Measurements from ENCODE around the gene KDM5D.

The KDM5D gene

GRCh38 chrY:19744381-19745378 lies at the start of gene KDM5D:
KDM5D (minus strand) TSS chrY:19744726; CDS start chrY:19744534, 192 bp downstream.
- DNase-seq (ENCODE audit: low read depth), result no peak

GRCh38 chrY:19768375-19768774 lies 23.8 kb upstream of the KDM5D start:
- no peak for DNase-seq (ENCODE audit: low read depth)

DNA sequence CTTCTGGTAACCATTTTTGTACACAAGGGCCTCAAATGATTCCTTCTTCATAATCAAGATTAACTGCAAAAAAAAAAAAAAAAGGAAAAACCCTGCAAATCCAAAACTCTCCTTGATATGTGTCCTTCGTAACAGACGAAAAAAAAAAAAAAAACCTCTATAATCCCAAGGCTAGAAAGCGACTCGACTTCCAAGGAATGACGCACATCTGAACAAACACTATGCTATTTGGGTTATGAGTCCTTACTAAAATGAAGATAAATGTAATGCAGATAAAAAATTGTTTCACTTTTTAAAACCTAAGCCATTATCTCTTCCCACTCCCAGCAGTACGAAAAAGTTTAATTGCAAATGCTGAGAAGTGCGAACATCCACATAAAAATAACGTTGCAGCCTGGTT lies 1.2 kb downstream of the KDM5D start:
- DNase-seq (ENCODE audit: low read depth), result no peak

GRCh38 chrY:19742153-19742552 lies 2.4 kb downstream of the KDM5D start:
- no peak for DNase-seq (ENCODE audit: low read depth)

- DNase-seq (ENCODE audit: low read depth), result no peak
Measured at GRCh38 chrY:19734425-19734824, 10.1 kb downstream of the KDM5D start.

GRCh38 chrY:19717950-19718349 lies 26.6 kb downstream of the KDM5D start:
- no peak for DNase-seq (ENCODE audit: low read depth)

- DNase-seq (ENCODE audit: low read depth), result no peak
Measured at GRCh38 chrY:19717146-19717545, 27.4 kb downstream of the KDM5D start.

DNA sequence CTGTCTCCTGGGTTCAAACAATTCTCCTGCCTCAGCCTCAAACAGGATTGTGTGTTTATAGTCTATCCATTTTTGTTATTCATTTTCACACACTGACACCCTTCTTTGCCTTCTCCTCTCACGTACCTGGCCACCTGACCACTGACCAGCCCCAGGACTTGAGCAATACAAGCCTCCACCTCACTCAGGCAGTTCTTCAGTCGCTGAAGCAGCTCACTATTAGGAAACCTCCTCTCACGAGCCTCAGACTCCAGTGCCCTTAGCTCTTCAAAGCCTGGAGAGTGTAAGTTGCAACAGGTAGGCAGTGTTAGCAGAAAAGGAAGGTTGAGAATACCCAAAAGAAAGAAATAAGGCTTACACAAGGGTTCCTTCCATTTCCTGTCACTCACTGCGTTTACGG lies 29.3 kb downstream of the KDM5D start:
- DNase-seq (ENCODE audit: low read depth), result no peak

DNA sequence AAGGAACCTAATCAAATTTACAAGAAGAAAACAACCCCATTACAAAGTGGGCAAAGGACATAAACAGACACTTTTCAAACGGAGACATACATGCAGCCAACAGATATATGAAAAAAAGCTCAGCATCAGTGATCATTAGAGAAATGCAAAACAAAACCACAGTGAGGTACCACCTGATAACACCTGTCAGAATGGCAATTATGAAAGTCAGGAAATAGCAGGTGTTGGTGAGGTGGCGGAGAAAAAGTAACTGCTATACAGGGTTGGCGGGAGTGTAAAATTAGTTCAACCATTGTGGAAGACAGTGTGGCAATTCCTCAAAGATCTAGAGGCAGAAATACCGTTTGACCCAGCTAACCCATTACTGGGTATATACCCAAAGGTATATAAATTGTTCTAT lies 31.1 kb downstream of the KDM5D start:
- no peak for DNase-seq (ENCODE audit: low read depth)

GRCh38 chrY:19706273-19706672 lies 38.3 kb downstream of the KDM5D start:
- DNase-seq (ENCODE audit: low read depth), result no peak

DNA sequence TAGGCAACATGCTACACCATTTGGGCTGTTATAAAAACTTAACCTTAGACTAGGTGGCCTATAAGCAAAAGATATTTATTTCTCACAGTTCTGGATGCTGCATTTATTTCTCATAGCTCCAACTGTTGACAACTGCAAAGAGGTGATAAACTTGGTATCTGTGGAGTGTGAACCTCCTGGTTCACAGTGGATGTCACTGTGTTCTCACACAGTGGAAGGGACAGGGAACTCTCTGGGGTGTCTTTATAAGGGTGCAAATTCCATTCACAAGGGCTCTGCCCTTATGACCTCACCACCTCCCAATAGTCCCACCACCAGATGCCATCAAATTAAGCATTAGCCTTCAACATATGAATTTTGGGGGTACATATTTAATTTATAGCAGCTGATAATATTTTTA lies 46.0 kb downstream of the KDM5D start:
- DNase-seq (ENCODE audit: low read depth), result no peak

DNA sequence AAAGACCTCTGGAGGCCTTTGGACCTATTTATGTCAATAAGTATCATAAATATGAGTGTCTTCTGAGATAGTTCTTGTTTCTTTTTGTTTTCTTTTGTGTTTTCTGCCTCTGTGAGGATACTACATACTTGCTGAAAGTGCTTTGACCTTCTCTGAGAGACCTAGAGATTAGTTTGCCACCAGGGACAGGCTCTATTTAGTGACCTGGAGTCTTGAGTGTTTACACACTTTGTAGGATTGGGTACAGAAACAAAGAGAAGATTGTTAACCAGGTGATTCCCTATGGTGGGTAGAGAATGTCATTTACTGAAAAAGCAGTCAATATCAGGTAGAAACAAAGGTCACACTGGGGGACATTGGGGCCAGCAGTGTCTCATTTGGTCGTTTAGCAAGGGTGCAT lies 63.7 kb downstream of the KDM5D start:
- no peak for DNase-seq (ENCODE audit: low read depth)
